ENCODE data around the gene IGFLR1.

DNA sequence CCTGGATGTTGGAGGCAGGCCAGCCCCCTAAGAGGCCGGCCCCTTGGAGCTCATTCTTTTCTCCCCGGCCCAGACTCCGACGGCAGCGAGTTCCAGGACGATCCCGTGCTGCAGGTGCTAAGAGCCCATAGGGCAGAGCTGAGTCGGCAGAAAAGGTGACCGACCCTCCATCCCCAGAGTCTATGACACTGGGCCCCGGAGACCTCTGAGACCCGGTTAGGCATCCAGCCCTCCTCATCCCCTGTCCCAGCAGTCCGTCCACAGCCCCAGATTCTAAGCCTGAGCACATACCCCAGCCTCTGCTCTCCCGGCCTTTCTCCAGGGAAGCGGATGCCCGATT is 25.8 kb upstream of the IGFLR1 start:
- TF ChIP-seq, protein P1, sequence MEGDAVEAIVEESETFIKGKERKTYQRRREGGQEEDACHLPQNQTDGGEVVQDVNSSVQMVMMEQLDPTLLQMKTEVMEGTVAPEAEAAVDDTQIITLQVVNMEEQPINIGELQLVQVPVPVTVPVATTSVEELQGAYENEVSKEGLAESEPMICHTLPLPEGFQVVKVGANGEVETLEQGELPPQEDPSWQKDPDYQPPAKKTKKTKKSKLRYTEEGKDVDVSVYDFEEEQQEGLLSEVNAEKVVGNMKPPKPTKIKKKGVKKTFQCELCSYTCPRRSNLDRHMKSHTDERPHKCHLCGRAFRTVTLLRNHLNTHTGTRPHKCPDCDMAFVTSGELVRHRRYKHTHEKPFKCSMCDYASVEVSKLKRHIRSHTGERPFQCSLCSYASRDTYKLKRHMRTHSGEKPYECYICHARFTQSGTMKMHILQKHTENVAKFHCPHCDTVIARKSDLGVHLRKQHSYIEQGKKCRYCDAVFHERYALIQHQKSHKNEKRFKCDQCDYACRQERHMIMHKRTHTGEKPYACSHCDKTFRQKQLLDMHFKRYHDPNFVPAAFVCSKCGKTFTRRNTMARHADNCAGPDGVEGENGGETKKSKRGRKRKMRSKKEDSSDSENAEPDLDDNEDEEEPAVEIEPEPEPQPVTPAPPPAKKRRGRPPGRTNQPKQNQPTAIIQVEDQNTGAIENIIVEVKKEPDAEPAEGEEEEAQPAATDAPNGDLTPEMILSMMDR (IDR thresholded peaks at IDR 0.05) = no peak
- no peak for TF ChIP-seq POLR2A (IDR thresholded peaks at IDR 0.05)
